Colonic mucosa (tissue), 4 donors: ENCODE data around the gene SLC35F1. TPM values are rescaled to one million over a fixed set of nuclear protein-coding genes. Genes with fewer than 3 reads are reported as not detected.
"Not testable (repeated sequence)": the region's sequence is repeated elsewhere in the genome, so short reads cannot be mapped to it uniquely, and the experiment has no call there.

Experiments used
- DNase-seq: peaks from one replicate; pipeline ENCODE4 v3.0.0-alpha.2; 2020
- H3K27ac ChIP-seq: fragments of 200-600 bp; one replicate; pipeline ENCODE4 v1.8.0; 2021
- H3K27me3 ChIP-seq: fragments of 200-600 bp; one replicate; pipeline ENCODE4 v1.8.0; 2021
- H3K36me3 ChIP-seq: fragments of 200-600 bp; one replicate; pipeline ENCODE4 v1.8.0; 2021
- H3K4me1 ChIP-seq: fragments of 200-600 bp; one replicate; pipeline ENCODE4 v1.8.0; 2021; ENCODE audit warnings: mild to moderate bottlenecking
- H3K4me3 ChIP-seq: fragments of 200-600 bp; one replicate; pipeline ENCODE4 v1.8.0; 2021
- H3K9ac ChIP-seq, 2 donors: one replicate each; pipeline ENCODE4 v1.7.0; 2013; ENCODE audit warnings: control low read depth in 2 of 2, low read depth in 2 of 2, low read length in 2 of 2
- H3K9me3 ChIP-seq: fragments of 200-600 bp; one replicate; pipeline ENCODE4 v1.8.0; 2021
- CTCF ChIP-seq: fragments of 200-600 bp; IDR thresholded peaks from one replicate; pipeline ENCODE4 v1.8.0; 2022; ENCODE audit warnings: antibody characterized with exemption, mild to moderate bottlenecking
- intact Hi-C: fragments of 100-400 bp; cut with DNase I; formaldehyde crosslinking; loops from one replicate; pipeline ENCODE4 v1.14.1; 2022
- total RNA-seq, 2 donors: library from RNA; stranded (reverse); fragmentation: NEBNext Ultra II Directional in 1 of 2; extraction: Animal tissue kit (Norgen Biotek cat#: 25700) in 1 of 2; gene quantifications; one replicate each; pipeline ENCODE4 v1.2.1, GENCODE V29; 2021
- donor health status: healthy.
- donor health status: DM: no; HTN: no; CAD: no.
- donor health status: DM: no; HTN: no; CAD: no.

Gene SLC35F1
- total RNA-seq, 2 donors from 2014 or later: 0.25 to 1.1 TPM

- H3K4me3 ChIP-seq: no peak overlapping the region
- H3K36me3 ChIP-seq: no peaks in the 10 kb centered on the region
- no peak for TF ChIP-seq CTCF
- H3K4me1 ChIP-seq: no peaks in the 10 kb centered on the region
- no peaks in the 10 kb centered on the region for H3K27me3 ChIP-seq
- no peak for DNase-seq
- no peak overlapping the region for H3K9ac ChIP-seq
- H3K9me3 ChIP-seq: no peaks in the 10 kb centered on the region
- intact Hi-C loops: no loop called here
- H3K27ac ChIP-seq: no peak overlapping the region
Measured at GRCh38 chr6:118029967-118030366, 122.9 kb downstream of the SLC35F1 start.

GRCh38 chr6:118037479-118037878 is 130.4 kb downstream of the SLC35F1 start:
- H3K4me3 ChIP-seq, intact Hi-C loops, H3K9ac ChIP-seq, H3K36me3 ChIP-seq, H3K27ac ChIP-seq, H3K4me1 ChIP-seq, DNase-seq, H3K9me3 ChIP-seq, H3K27me3 ChIP-seq: not testable (repeated sequence)

- no peak for DNase-seq
- intact Hi-C loops: no loop called here
- Histone ChIP-seq H3K9me3 (no peaks in the 10 kb centered on the region), H3K9ac (no peak overlapping the region), H3K4me3 (no peak overlapping the region), H3K4me1 (no peaks in the 10 kb centered on the region), H3K27me3 (no peaks in the 10 kb centered on the region), H3K36me3 (no peaks in the 10 kb centered on the region), H3K27ac (no peak overlapping the region)
- TF ChIP-seq CTCF: no peak
Measured at GRCh38 chr6:118042855-118043254, 135.8 kb downstream of the SLC35F1 start.

- Histone ChIP-seq H3K4me1 (no peaks in the 10 kb centered on the region), H3K27ac (no peak overlapping the region), H3K9me3 (no peaks in the 10 kb centered on the region), H3K36me3 (no peaks in the 10 kb centered on the region), H3K27me3 (no peaks in the 10 kb centered on the region), H3K4me3 (no peak overlapping the region), H3K9ac (no peak overlapping the region)
- no peak for TF ChIP-seq CTCF
- DNase-seq: no peak
- intact Hi-C loops: no loop called here
Measured at GRCh38 chr6:118044275-118044674, 137.2 kb downstream of the SLC35F1 start.

GRCh38 chr6:118054082-118054481 is 147.0 kb downstream of the SLC35F1 start:
- H3K9me3 ChIP-seq: no peaks in the 10 kb centered on the region
- H3K27ac ChIP-seq: no peak overlapping the region
- H3K27me3 ChIP-seq: no peaks in the 10 kb centered on the region
- no peak overlapping the region for H3K4me3 ChIP-seq
- intact Hi-C loops: no loop called here
- H3K9ac ChIP-seq: no peak overlapping the region
- no peak for DNase-seq
- no peak for TF ChIP-seq CTCF
- no peaks in the 10 kb centered on the region for H3K36me3 ChIP-seq
- no peaks in the 10 kb centered on the region for H3K4me1 ChIP-seq

GRCh38 chr6:118061666-118062065 is 154.6 kb downstream of the SLC35F1 start:
- Histone ChIP-seq H3K27me3 (no peaks in the 10 kb centered on the region), H3K9me3 (no peaks in the 10 kb centered on the region), H3K4me3 (no peak overlapping the region), H3K9ac (no peak overlapping the region), H3K4me1 (no peaks in the 10 kb centered on the region), H3K27ac (no peak overlapping the region), H3K36me3 (no peaks in the 10 kb centered on the region)
- DNase-seq: no peak
- no peak for TF ChIP-seq CTCF
- intact Hi-C loops: no loop called here
